Lung (tissue), 12 donors: ENCODE measurements around the gene ATP23. TPM values are rescaled to one million over a fixed set of nuclear protein-coding genes. Genes with fewer than 3 reads are reported as not detected.

Source experiments
- ATAC-seq: fragments of 200-7000 bp; cut with Tn5 transposase; one replicate; pipeline ENCODE4 v1.9.1; 2020; ENCODE audit warnings: moderate number of reproducible peaks; ENCODE audit not compliant: insufficient read depth, low FRiP score
- DNase-seq, 3 donors: peaks; one replicate each; pipeline ENCODE4 v3.0.0-alpha.2; 2013 to 2017
- H3K27ac ChIP-seq, 2 donors: one replicate each; pipeline ENCODE4 v1.5.1; 2013; ENCODE audit warnings: mild to moderate bottlenecking in 2 of 2, moderate library complexity in 2 of 2, control low read depth in 1 of 2, inconsistent platforms in 1 of 2, low read depth in 1 of 2, low read length in 1 of 2
- H3K27me3 ChIP-seq, 3 donors: one replicate each; pipeline ENCODE4 v1.5.1; 2013; ENCODE audit warnings: low read length in 2 of 3; ENCODE audit not compliant: control insufficient read depth in 3 of 3, insufficient read depth in 3 of 3
- H3K36me3 ChIP-seq, 4 donors: one replicate each; pipeline ENCODE4 v1.5.1; 2013; ENCODE audit warnings: low read length in 4 of 4, mild to moderate bottlenecking in 1 of 4, moderate library complexity in 1 of 4; ENCODE audit not compliant: control insufficient read depth in 4 of 4, insufficient read depth in 4 of 4
- H3K4me1 ChIP-seq, 5 donors: one replicate each; pipeline ENCODE4 v1.5.1; 2013; ENCODE audit warnings: low read length in 5 of 5, mild to moderate bottlenecking in 2 of 5, moderate library complexity in 1 of 5; ENCODE audit not compliant: control insufficient read depth in 5 of 5, insufficient read depth in 5 of 5
- H3K4me3 ChIP-seq: one replicate; pipeline ENCODE4 v1.5.1; 2013; ENCODE audit warnings: mild to moderate bottlenecking, control low read depth, moderate library complexity
- H3K9ac ChIP-seq, 2 donors: one replicate each; pipeline ENCODE4 v1.5.1; 2013; ENCODE audit warnings: low read length in 2 of 2, control low read depth in 1 of 2; ENCODE audit not compliant: insufficient read depth in 1 of 2
- H3K9me3 ChIP-seq, 4 donors: one replicate each; pipeline ENCODE4 v1.5.1; 2013; ENCODE audit warnings: low read length in 3 of 4, mild to moderate bottlenecking in 1 of 4, moderate library complexity in 1 of 4; ENCODE audit not compliant: control insufficient read depth in 4 of 4, insufficient read depth in 3 of 4
- WGBS, 2 donors: extraction: QIAGEN DNeasy Blood & Tissue Kit; methylation state at CpG; one replicate each; pipeline ENCODE4 v1.1.7; 2013; 5-methylcytosine and 5-hydroxymethylcytosine counted together
- polyA plus RNA-seq, 2 donors: library from polyadenylated mRNA; stranded (reverse); fragments of 200-250 nt; gene quantifications; one replicate each; pipeline ENCODE4 v1.2.1, GENCODE V29; 2013
- total RNA-seq, 2 donors: library from RNA; depleted of rRNA in 1 of 2; stranded (reverse); fragments of >200 nt in 1 of 2; gene quantifications; one replicate each; pipeline ENCODE4 v1.2.1, GENCODE V29; 2014 to 2021
- TF ChIP-seq, protein P1 (sequence below): IDR thresholded peaks from 2 replicates; pipeline ENCODE4 v1.5.1; 2012; ENCODE audit warnings: mild to moderate bottlenecking; ENCODE audit errors: control extremely low read depth, extremely low read depth
- donor health status: control.
- donor health status: control.
- donor health status: Bipolar disorder and iron deficiency.
- donor health status: healthy.
- donor health status: DM: yes; HTN: yes; CAD: no.

The ATP23 gene
- total and polyA plus RNA-seq, 4 donors: 3.6 to 6.9 (median 5.9) TPM

DNA sequence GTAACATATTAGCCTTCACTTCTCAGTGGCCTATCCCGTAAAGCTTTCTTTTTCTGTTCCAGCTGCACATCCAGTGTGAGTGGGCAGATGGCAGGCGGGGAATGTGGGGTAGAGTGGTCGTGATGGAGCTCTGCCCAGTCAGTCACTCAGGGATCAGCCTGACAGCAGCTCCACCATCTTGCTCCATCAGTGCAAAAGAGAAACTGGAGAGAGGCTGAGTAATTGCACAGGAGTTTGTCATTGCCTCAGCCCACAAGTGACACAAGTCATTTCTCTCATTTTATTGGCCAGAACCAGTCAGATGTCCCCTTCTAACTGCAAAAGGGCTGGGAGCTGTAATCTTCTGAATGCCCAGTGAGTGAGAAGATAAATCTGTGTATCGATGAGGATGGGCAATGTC lies 66.5 kb downstream of the ATP23 start:
- H3K4me3 ChIP-seq: no peak overlapping the region
- no peak for ATAC-seq
- H3K27me3 ChIP-seq: no peaks in the 10 kb centered on the region
- TF ChIP-seq, protein P1, sequence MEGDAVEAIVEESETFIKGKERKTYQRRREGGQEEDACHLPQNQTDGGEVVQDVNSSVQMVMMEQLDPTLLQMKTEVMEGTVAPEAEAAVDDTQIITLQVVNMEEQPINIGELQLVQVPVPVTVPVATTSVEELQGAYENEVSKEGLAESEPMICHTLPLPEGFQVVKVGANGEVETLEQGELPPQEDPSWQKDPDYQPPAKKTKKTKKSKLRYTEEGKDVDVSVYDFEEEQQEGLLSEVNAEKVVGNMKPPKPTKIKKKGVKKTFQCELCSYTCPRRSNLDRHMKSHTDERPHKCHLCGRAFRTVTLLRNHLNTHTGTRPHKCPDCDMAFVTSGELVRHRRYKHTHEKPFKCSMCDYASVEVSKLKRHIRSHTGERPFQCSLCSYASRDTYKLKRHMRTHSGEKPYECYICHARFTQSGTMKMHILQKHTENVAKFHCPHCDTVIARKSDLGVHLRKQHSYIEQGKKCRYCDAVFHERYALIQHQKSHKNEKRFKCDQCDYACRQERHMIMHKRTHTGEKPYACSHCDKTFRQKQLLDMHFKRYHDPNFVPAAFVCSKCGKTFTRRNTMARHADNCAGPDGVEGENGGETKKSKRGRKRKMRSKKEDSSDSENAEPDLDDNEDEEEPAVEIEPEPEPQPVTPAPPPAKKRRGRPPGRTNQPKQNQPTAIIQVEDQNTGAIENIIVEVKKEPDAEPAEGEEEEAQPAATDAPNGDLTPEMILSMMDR: no peak
- H3K9me3 ChIP-seq: no peaks in the 10 kb centered on the region
- no peak for DNase-seq
- 93 to 94% methylated on average over 4 of the region's 4 CpGs for WGBS, 2 donors
- H3K4me1 ChIP-seq: peaks cover 0 to 6% (median 3%) of the 10 kb centered on the region in 5 donors
- H3K9ac ChIP-seq: no peak overlapping the region
- no peak overlapping the region for H3K27ac ChIP-seq
- no peaks in the 10 kb centered on the region for H3K36me3 ChIP-seq

- Histone ChIP-seq H3K27ac (no peak overlapping the region), H3K36me3 (no peaks in the 10 kb centered on the region), H3K4me1 (peaks cover 0 to 6% (median 3%) of the 10 kb centered on the region in 5 donors), H3K4me3 (no peak overlapping the region), H3K9ac (no peak overlapping the region), H3K27me3 (no peaks in the 10 kb centered on the region), H3K9me3 (no peaks in the 10 kb centered on the region)
- no peak for ATAC-seq
- no peak for DNase-seq
- TF ChIP-seq, protein P1: no peak
- WGBS, 2 donors: 17 to 46% methylated on average over 3 of the region's 3 CpGs
These were observed 67.3 kb downstream of the ATP23 start for GRCh38 chr12:58008634-58009033.

Other genes with a start within 250 kb of the ATP23 start
- 100 to 1,000 TPM; 174 to 324 TPM for gene OS9, start 247.4 kb upstream of the ATP23 start, total RNA-seq
- 100 to 1,000 TPM; 144 to 356 TPM for gene OS9, start 247.4 kb upstream of the ATP23 start, polyA plus RNA-seq
- 1 to 10 TPM; 1.5 to 4.8 TPM for gene AGAP2, start 202.8 kb upstream of the ATP23 start, total RNA-seq
- gene AGAP2, start 202.8 kb upstream of the ATP23 start, polyA plus RNA-seq: 1 to 10 TPM; 1.4 to 4.4 TPM
- 10 to 100 TPM; 37.4 to 61.1 TPM for gene TSPAN31, start 196.5 kb upstream of the ATP23 start, total RNA-seq
- gene TSPAN31, start 196.5 kb upstream of the ATP23 start, polyA plus RNA-seq: 10 to 100 TPM; 32.4 to 54.9 TPM
- 100 to 1,000 TPM in 1 of 2 donors, 10 to 100 TPM in 1; 69.7 to 105 TPM for gene CDK4, start 189.3 kb upstream of the ATP23 start, total RNA-seq
- 100 to 1,000 TPM in 1 of 2 donors, 10 to 100 TPM in 1; 75.1 to 115 TPM for gene CDK4, start 189.3 kb upstream of the ATP23 start, polyA plus RNA-seq
- 10 to 100 TPM; 12.1 to 23.2 TPM for gene MARCHF9, start 186.5 kb upstream of the ATP23 start, total RNA-seq
- gene MARCHF9, start 186.5 kb upstream of the ATP23 start, polyA plus RNA-seq: 10 to 100 TPM; 13.7 to 31.1 TPM
- gene CYP27B1, start 174.5 kb upstream of the ATP23 start, total RNA-seq: 1 to 10 TPM; 2.9 to 4.3 TPM
- gene CYP27B1, start 174.5 kb upstream of the ATP23 start, polyA plus RNA-seq: 1 to 10 TPM; 1.7 to 5.8 TPM
- 10 to 100 TPM in 1 of 2 donors, 1 to 10 TPM in 1; 2.8 to 29.5 TPM for gene METTL1, start 169.5 kb upstream of the ATP23 start, total RNA-seq
- gene METTL1, start 169.5 kb upstream of the ATP23 start, polyA plus RNA-seq: 10 to 100 TPM; 33.7 to 35.5 TPM
- gene EEF1AKMT3, start 169.0 kb upstream of the ATP23 start, total RNA-seq: 10 to 100 TPM in 1 of 2 donors, 1 to 10 TPM in 1; 7.6 to 11.5 TPM
- 1 to 10 TPM; 3.6 to 4.2 TPM for gene EEF1AKMT3, start 169.0 kb upstream of the ATP23 start, polyA plus RNA-seq
- 10 to 100 TPM; 17.1 to 28.0 TPM for gene TSFM, start 158.8 kb upstream of the ATP23 start, total RNA-seq
- gene TSFM, start 158.8 kb upstream of the ATP23 start, polyA plus RNA-seq: 10 to 100 TPM; 23.9 to 40.0 TPM
- gene AVIL, start 122.8 kb upstream of the ATP23 start, total RNA-seq: 1 to 10 TPM; 8.1 to 9.7 TPM
- gene AVIL, start 122.8 kb upstream of the ATP23 start, polyA plus RNA-seq: 10 to 100 TPM in 1 of 2 donors, 1 to 10 TPM in 1; 4.3 to 11.7 TPM
- 100 to 1,000 TPM; 162 to 179 TPM for gene CTDSP2, start 94.8 kb upstream of the ATP23 start, total RNA-seq
- 100 to 1,000 TPM in 1 of 2 donors, 10 to 100 TPM in 1; 46.8 to 104 TPM for gene CTDSP2, start 94.8 kb upstream of the ATP23 start, polyA plus RNA-seq